GM18498 (cell line): ENCODE data around the gene STX19.
A peak's percentile ranks its signal among the peaks of the same experiment; 100 is the strongest.
"Not testable (repeated sequence)": the region's sequence is repeated elsewhere in the genome, so short reads cannot be mapped to it uniquely, and the experiment has no call there.

ENCODE experiments used
- ATAC-seq: cut with Tn5 transposase; IDR thresholded peaks from one replicate; pipeline ENCODE4 v1.9.1; 2021; ENCODE audit warnings: mild to moderate bottlenecking, moderate library complexity; ENCODE audit not compliant: unreplicated experiment

STX19 gene

GRCh38 chr3:93979850-93980676 lies 48.3 kb downstream of the STX19 start, which contains the start of gene ARL13B:
ARL13B (plus strand) TSS chr3:93980155; CDS start chr3:93980424, 269 bp downstream.
- ATAC-seq: peak; percentile 100

- ATAC-seq: peak; percentile 93
Measured at GRCh38 chr3:93973131-93974126, 55.0 kb downstream of the STX19 start, which contains the start of gene PROS1. PROS1 (minus strand) TSS chr3:93973896; CDS start chr3:93973749, 147 bp downstream.

GRCh38 chr3:93969997-93970396 lies 58.4 kb downstream of the STX19 start:
- no peak for ATAC-seq

GRCh38 chr3:93969443-93969842 lies 59.0 kb downstream of the STX19 start:
- no peak for ATAC-seq

- ATAC-seq: not testable (repeated sequence)
Measured at GRCh38 chr3:93965106-93965505, 63.3 kb downstream of the STX19 start.
